Measurements from ENCODE around the gene AOX1. TPM values are rescaled to one million over a fixed set of nuclear protein-coding genes. Genes with fewer than 3 reads are reported as not detected.

Gene AOX1
- total RNA-seq, 1 experiment from 2014 or later: 3.5 TPM

DNA sequence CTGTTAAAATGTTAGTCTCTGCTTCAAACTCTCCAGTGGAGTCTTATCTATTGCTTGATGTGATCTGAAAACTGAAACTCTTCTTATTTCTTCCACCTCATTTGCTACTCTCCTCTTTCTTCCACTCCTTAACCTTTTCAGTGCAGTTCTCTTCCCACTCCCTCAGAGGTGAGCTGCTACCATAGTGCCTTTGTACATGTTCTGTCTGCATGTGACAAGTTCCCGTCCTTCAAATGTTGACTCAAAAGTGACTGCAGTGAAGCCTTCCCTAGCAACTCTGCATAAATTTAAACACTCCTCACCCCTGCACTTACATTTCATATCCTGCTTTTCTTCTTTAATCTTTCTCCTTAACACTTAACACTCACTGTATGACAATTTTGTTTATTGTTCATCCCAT lies 47.7 kb upstream of the AOX1 start:
- Histone ChIP-seq H3K4me2 (ENCODE audit: insufficient read depth, insufficient read length, low read length) (no peak overlapping the region), H3K79me1 (ENCODE audit: insufficient read depth, low read depth, low read length, poor library complexity, severe bottlenecking) (no peaks in the 10 kb centered on the region), H3K4ac (ENCODE audit: low read depth, low read length) (no peak overlapping the region), H3K14ac (ENCODE audit: insufficient read depth, low read length) (no peak overlapping the region), H4K5ac (ENCODE audit: insufficient read length, low read depth, low read length) (no peak overlapping the region), H2AFZ (ENCODE audit: low read length) (no peak overlapping the region), H2BK5ac (ENCODE audit: insufficient read length, low read length) (no peak overlapping the region), H3K4me1 (ENCODE audit: insufficient read depth, low read length) (no peaks in the 10 kb centered on the region), H2BK120ac (ENCODE audit: low read depth, low read length, poor library complexity, severe bottlenecking) (no peak overlapping the region), H4K20me1 (ENCODE audit: control insufficient read depth, insufficient read depth, insufficient read length) (no peaks in the 10 kb centered on the region), H3T11ph (ENCODE audit: low read length) (no peak overlapping the region), H2BK20ac (ENCODE audit: low read depth, low read length, poor library complexity, severe bottlenecking) (no peak overlapping the region), H3K56ac (ENCODE audit: insufficient read length, low read depth, low read length) (no peak overlapping the region), H2BK12ac (ENCODE audit: insufficient read length, low read depth, low read length) (no peak overlapping the region), H2BK15ac (ENCODE audit: low read depth, low read length) (no peak overlapping the region), H3K9ac (ENCODE audit: extremely low read depth, insufficient read length, low read length) (no peak overlapping the region), H3K9me3 (ENCODE audit: control insufficient read depth, low read depth, low read length) (no peaks in the 10 kb centered on the region), H4K91ac (ENCODE audit: insufficient read length, low read depth, low read length) (no peak overlapping the region), H3K79me2 (ENCODE audit: insufficient read depth, low read length) (no peaks in the 10 kb centered on the region), H3K27ac (ENCODE audit: insufficient read length, low read depth, low read length) (no peak overlapping the region), H3K23ac (ENCODE audit: insufficient read length, low read depth, low read length) (no peak overlapping the region), H3K18ac (ENCODE audit: insufficient read length, low read depth, low read length) (no peak overlapping the region), H2AK5ac (ENCODE audit: insufficient read length, low read length) (no peak overlapping the region), H3K27me3 (ENCODE audit: insufficient read depth, low read length) (no peaks in the 10 kb centered on the region), H3K23me2 (ENCODE audit: insufficient read length, low read depth, low read length, poor library complexity, severe bottlenecking) (no peaks in the 10 kb centered on the region), H4K8ac (replicated peaks; ENCODE audit: insufficient read length, low read depth, low read length) (no peak overlapping the region)
- Mint-ChIP-seq H3K27me3 (ENCODE audit: low read depth) (no peaks in the 10 kb centered on the region), H3K4me1 (no peaks in the 10 kb centered on the region), H3K4me3 (no peak overlapping the region), H3K27ac (no peak overlapping the region), H3K9me3 (peaks cover 0 to 2% of the 10 kb centered on the region in 2 experiments; a peak in 1 of 5 replicates), H3K36me3 (ENCODE audit: insufficient read depth in 1 of 3, low read depth in 3 of 3) (peaks cover 32 to 40% (median 37%) of the 10 kb centered on the region in 3 experiments; a peak in 6 of 7 replicates)
- TF ChIP-seq, protein P1, sequence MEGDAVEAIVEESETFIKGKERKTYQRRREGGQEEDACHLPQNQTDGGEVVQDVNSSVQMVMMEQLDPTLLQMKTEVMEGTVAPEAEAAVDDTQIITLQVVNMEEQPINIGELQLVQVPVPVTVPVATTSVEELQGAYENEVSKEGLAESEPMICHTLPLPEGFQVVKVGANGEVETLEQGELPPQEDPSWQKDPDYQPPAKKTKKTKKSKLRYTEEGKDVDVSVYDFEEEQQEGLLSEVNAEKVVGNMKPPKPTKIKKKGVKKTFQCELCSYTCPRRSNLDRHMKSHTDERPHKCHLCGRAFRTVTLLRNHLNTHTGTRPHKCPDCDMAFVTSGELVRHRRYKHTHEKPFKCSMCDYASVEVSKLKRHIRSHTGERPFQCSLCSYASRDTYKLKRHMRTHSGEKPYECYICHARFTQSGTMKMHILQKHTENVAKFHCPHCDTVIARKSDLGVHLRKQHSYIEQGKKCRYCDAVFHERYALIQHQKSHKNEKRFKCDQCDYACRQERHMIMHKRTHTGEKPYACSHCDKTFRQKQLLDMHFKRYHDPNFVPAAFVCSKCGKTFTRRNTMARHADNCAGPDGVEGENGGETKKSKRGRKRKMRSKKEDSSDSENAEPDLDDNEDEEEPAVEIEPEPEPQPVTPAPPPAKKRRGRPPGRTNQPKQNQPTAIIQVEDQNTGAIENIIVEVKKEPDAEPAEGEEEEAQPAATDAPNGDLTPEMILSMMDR (conservative IDR thresholded peaks at IDR 0.05): no peak
- DNase-seq: no peak
- WGBS (ENCODE audit: extremely low coverage, insufficient read length, low lambda C conversion rate): no CpG with 5 or more reads among the region's 1 CpG

Measured in H9 (cell line).